Suprapubic skin (tissue), 4 donors: Measurements from ENCODE around the gene KIF1C. TPM values are rescaled to one million over a fixed set of nuclear protein-coding genes. Genes with fewer than 3 reads are reported as not detected.
A peak's percentile ranks its signal among the peaks of the same experiment; 100 is the strongest.

Experiments used
- DNase-seq, 2 donors: peaks; one replicate each; pipeline ENCODE4 v3.0.0-alpha.2; 2019; ENCODE audit warnings: low spot score in 2 of 2
- H3K27ac ChIP-seq: fragments of 200-600 bp; sonication (generic); one replicate; pipeline ENCODE4 v1.5.1; 2019
- H3K27me3 ChIP-seq: fragments of 200-600 bp; sonication (generic); one replicate; pipeline ENCODE4 v1.5.1; 2019
- H3K36me3 ChIP-seq: fragments of 200-600 bp; sonication (generic); one replicate; pipeline ENCODE4 v1.5.1; 2019
- H3K4me1 ChIP-seq: fragments of 200-600 bp; sonication (generic); one replicate; pipeline ENCODE4 v1.5.1; 2019
- H3K4me3 ChIP-seq: fragments of 200-600 bp; sonication (generic); one replicate; pipeline ENCODE4 v1.5.1; 2019; ENCODE audit warnings: mild to moderate bottlenecking
- H3K9me3 ChIP-seq: fragments of 200-600 bp; sonication (generic); one replicate; pipeline ENCODE4 v1.5.1; 2019
- CTCF ChIP-seq, 2 donors: fragments of 200-600 bp in 1 of 2; fragments of 450-650 bp in 1 of 2; sonication (generic) in 1 of 2; IDR thresholded peaks; one replicate each; pipeline ENCODE4 v1.5.1; 2016 to 2019; ENCODE audit warnings: antibody characterized with exemption in 2 of 2, mild to moderate bottlenecking in 1 of 2, moderate library complexity in 1 of 2
- EP300 ChIP-seq: sonication (generic); formaldehyde crosslinking; IDR thresholded peaks from one replicate; pipeline ENCODE4 v1.6.1; 2017; ENCODE audit warnings: antibody characterized with exemption
- POLR2A ChIP-seq, 2 donors: fragments of 450-650 bp; IDR thresholded peaks; one replicate each; pipeline ENCODE4 v1.6.1; 2017; ENCODE audit warnings: antibody characterized with exemption in 2 of 2, mild to moderate bottlenecking in 2 of 2, moderate library complexity in 2 of 2
- POLR2AphosphoS5 ChIP-seq, 3 donors: sonication (generic); formaldehyde crosslinking; IDR thresholded peaks; one replicate each; pipeline ENCODE4 v1.6.1; 2017; ENCODE audit warnings: antibody characterized with exemption in 3 of 3
- WGBS: methylation state at CpG from one replicate; pipeline ENCODE4 v1.1.5; 2018; 5-methylcytosine and 5-hydroxymethylcytosine counted together
- total RNA-seq, 4 donors: library from RNA; depleted of rRNA; stranded (reverse); fragments of >200 nt; gene quantifications; one replicate each; pipeline ENCODE4 v1.1.0, GENCODE V29; 2016

KIF1C gene
- total RNA-seq, 4 donors from 2014 or later, result 52.7 to 104 (median 97.8) TPM

- Histone ChIP-seq H3K36me3 (peaks cover 23% of the 10 kb centered on the region), H3K9me3 (no peaks in the 10 kb centered on the region), H3K4me1 (peaks cover 30% of the 10 kb centered on the region), H3K4me3 (peak overlapping the region; percentile 96), H3K27me3 (no peaks in the 10 kb centered on the region), H3K27ac (peak overlapping the region; percentile 87)
- TF ChIP-seq CTCF (IDR thresholded peaks at IDR 0.05) (no peak), EP300 (no peak), POLR2A (IDR thresholded peaks at IDR 0.05) (no peak), POLR2AphosphoS5 (IDR thresholded peaks at IDR 0.05) (no peak)
- 0% methylated on average over 11 of the region's 55 CpGs for WGBS
- DNase-seq, result peak in 1 of 2 donors; percentile 78
These were observed 429 bp downstream of the KIF1C start for GRCh38 chr17:4998027-4998731.

GRCh38 chr17:4998732-4999429 lies 1.1 kb downstream of the KIF1C start:
- Histone ChIP-seq H3K27ac (peak overlapping the region; percentile 87), H3K9me3 (no peaks in the 10 kb centered on the region), H3K36me3 (peaks cover 30% of the 10 kb centered on the region), H3K4me3 (peak overlapping the region; percentile 96), H3K4me1 (peaks cover 30% of the 10 kb centered on the region), H3K27me3 (no peaks in the 10 kb centered on the region)
- DNase-seq, result peak in 1 of 2 donors; percentile 67
- TF ChIP-seq CTCF (IDR thresholded peaks at IDR 0.05) (no peak), EP300 (no peak), POLR2A (IDR thresholded peaks at IDR 0.05) (no peak)
- WGBS, result 6% methylated on average over 14 of the region's 14 CpGs

- no peaks in the 10 kb centered on the region for H3K27me3 ChIP-seq
- TF ChIP-seq POLR2AphosphoS5 (IDR thresholded peaks at IDR 0.05), result no peak
- TF ChIP-seq EP300, result no peak
- no peak for TF ChIP-seq POLR2A (IDR thresholded peaks at IDR 0.05)
- TF ChIP-seq CTCF (IDR thresholded peaks at IDR 0.05), result no peak
- no peaks in the 10 kb centered on the region for H3K9me3 ChIP-seq
- peak in 1 of 2 donors; percentile 56 for DNase-seq
- H3K36me3 ChIP-seq, result peaks cover 37% of the 10 kb centered on the region
- 69% methylated on average over 12 of the region's 12 CpGs for WGBS
- H3K4me3 ChIP-seq, result peak overlapping the region; percentile 96
- H3K27ac ChIP-seq, result no peak overlapping the region
- peaks cover 30% of the 10 kb centered on the region for H3K4me1 ChIP-seq
These were observed 1.8 kb downstream of the KIF1C start for GRCh38 chr17:4999430-5000093.

- DNase-seq, result peak in 1 of 2 donors; percentile 72
- peaks cover 30% of the 10 kb centered on the region for H3K4me1 ChIP-seq
- 64% methylated on average over 11 of the region's 11 CpGs for WGBS
- no peak overlapping the region for H3K27ac ChIP-seq
- H3K4me3 ChIP-seq, result peak overlapping the region; percentile 96
- H3K36me3 ChIP-seq, result peaks cover 44% of the 10 kb centered on the region
- no peaks in the 10 kb centered on the region for H3K27me3 ChIP-seq
- TF ChIP-seq POLR2AphosphoS5 (IDR thresholded peaks at IDR 0.05) (no peak), EP300 (no peak), POLR2A (IDR thresholded peaks at IDR 0.05) (no peak), CTCF (IDR thresholded peaks at IDR 0.05) (no peak)
- H3K9me3 ChIP-seq, result no peaks in the 10 kb centered on the region
These were observed 2.5 kb downstream of the KIF1C start for GRCh38 chr17:5000237-5000639.
